H9 (cell line): ENCODE data around the gene PXK. TPM values are rescaled to one million over a fixed set of nuclear protein-coding genes. Genes with fewer than 3 reads are reported as not detected.

Experiments
- DNase-seq: peaks from one replicate; pipeline ENCODE4 v3.0.0-alpha.2; 2017
- H2AFZ ChIP-seq: one replicate; pipeline ENCODE4 v1.6.1; 2013; ENCODE audit warnings: mild to moderate bottlenecking, low read length, control low read depth, moderate library complexity
- H2AK5ac ChIP-seq: 2 replicates; pipeline ENCODE4 v1.6.1; 2013; ENCODE audit warnings: low read length, control low read depth, mixed read lengths; ENCODE audit not compliant: insufficient read length
- H2BK120ac ChIP-seq: one replicate; pipeline ENCODE4 v1.6.1; 2013; ENCODE audit warnings: low read depth, mild to moderate bottlenecking, low read length, control low read depth, inconsistent platforms; ENCODE audit not compliant: poor library complexity, severe bottlenecking
- H2BK12ac ChIP-seq: 2 replicates; pipeline ENCODE4 v1.6.1; 2013; ENCODE audit warnings: low read length, control low read depth, mixed read lengths, low read depth; ENCODE audit not compliant: insufficient read length
- H2BK15ac ChIP-seq: 2 replicates; pipeline ENCODE4 v1.6.1; 2013; ENCODE audit warnings: low read depth, low read length, control low read depth
- H2BK20ac ChIP-seq: one replicate; pipeline ENCODE4 v1.6.1; 2013; ENCODE audit warnings: low read depth, mild to moderate bottlenecking, low read length, control low read depth, inconsistent platforms; ENCODE audit not compliant: poor library complexity, severe bottlenecking
- H2BK5ac ChIP-seq: 2 replicates; pipeline ENCODE4 v1.6.1; 2013; ENCODE audit warnings: low read length, control low read depth, mixed read lengths; ENCODE audit not compliant: insufficient read length
- H3K14ac ChIP-seq: 2 replicates; pipeline ENCODE4 v1.6.1; 2013; ENCODE audit warnings: low read length, control low read depth; ENCODE audit not compliant: insufficient read depth
- H3K18ac ChIP-seq: 2 replicates; pipeline ENCODE4 v1.6.1; 2013; ENCODE audit warnings: low read depth, mild to moderate bottlenecking, mixed read lengths, low read length, control low read depth; ENCODE audit not compliant: insufficient read length
- H3K23ac ChIP-seq: 2 replicates; pipeline ENCODE4 v1.6.1; 2013; ENCODE audit warnings: low read length, control low read depth, mixed read lengths, low read depth; ENCODE audit not compliant: insufficient read length
- H3K23me2 ChIP-seq: 2 replicates; pipeline ENCODE4 v1.6.1; 2013; ENCODE audit warnings: low read depth, mild to moderate bottlenecking, mixed read lengths, low read length, control low read depth; ENCODE audit not compliant: insufficient read length, poor library complexity, severe bottlenecking
- H3K27ac ChIP-seq: 2 replicates; pipeline ENCODE4 v1.5.1; 2013; ENCODE audit warnings: low read length, control low read depth, mixed read lengths, low read depth; ENCODE audit not compliant: insufficient read length
- H3K27me3 ChIP-seq: 2 replicates; pipeline ENCODE4 v1.6.1; 2013; ENCODE audit warnings: low read length, control low read depth, inconsistent platforms; ENCODE audit not compliant: insufficient read depth
- H3K4ac ChIP-seq: 2 replicates; pipeline ENCODE4 v1.6.1; 2013; ENCODE audit warnings: low read depth, mild to moderate bottlenecking, control low read depth, inconsistent platforms, low read length, moderate library complexity
- H3K4me1 ChIP-seq: 2 replicates; pipeline ENCODE4 v1.6.1; 2013; ENCODE audit warnings: low read length, control low read depth, inconsistent platforms; ENCODE audit not compliant: insufficient read depth
- H3K4me2 ChIP-seq: 2 replicates; pipeline ENCODE4 v1.6.1; 2013; ENCODE audit warnings: low read length, control low read depth, mixed read lengths; ENCODE audit not compliant: insufficient read length, insufficient read depth
- H3K56ac ChIP-seq: 2 replicates; pipeline ENCODE4 v1.6.1; 2013; ENCODE audit warnings: low read depth, mild to moderate bottlenecking, mixed read lengths, low read length, control low read depth; ENCODE audit not compliant: insufficient read length
- H3K79me1 ChIP-seq: 2 replicates; pipeline ENCODE4 v1.6.1; 2013; ENCODE audit warnings: low read depth, mild to moderate bottlenecking, moderate library complexity, low read length, control low read depth, inconsistent platforms; ENCODE audit not compliant: insufficient read depth, poor library complexity, severe bottlenecking
- H3K79me2 ChIP-seq: 2 replicates; pipeline ENCODE4 v1.6.1; 2013; ENCODE audit warnings: low read length, control low read depth, inconsistent platforms; ENCODE audit not compliant: insufficient read depth
- H3K9ac ChIP-seq: 2 replicates; pipeline ENCODE4 v1.6.1; 2013; ENCODE audit warnings: low read length, control low read depth, mixed read lengths; ENCODE audit not compliant: insufficient read length; ENCODE audit errors: extremely low read depth
- H3K9me3 ChIP-seq: one replicate; pipeline ENCODE4 v1.6.1; 2013; ENCODE audit warnings: low read depth, low read length, inconsistent platforms; ENCODE audit not compliant: control insufficient read depth
- H3T11ph ChIP-seq: one replicate; pipeline ENCODE4 v1.6.1; 2013; ENCODE audit warnings: mild to moderate bottlenecking, low read length, control low read depth, inconsistent platforms
- H4K20me1 ChIP-seq: one replicate; pipeline ENCODE4 v1.6.1; 2013; ENCODE audit not compliant: control insufficient read depth, insufficient read length, insufficient read depth
- H4K5ac ChIP-seq: 2 replicates; pipeline ENCODE4 v1.6.1; 2013; ENCODE audit warnings: low read depth, mild to moderate bottlenecking, mixed read lengths, low read length, control low read depth; ENCODE audit not compliant: insufficient read length
- H4K8ac ChIP-seq: replicated peaks from 2 replicates; pipeline ENCODE4 v1.6.1; 2013; ENCODE audit warnings: low read length, control low read depth, mixed read lengths, low read depth; ENCODE audit not compliant: insufficient read length
- H4K91ac ChIP-seq: 2 replicates; pipeline ENCODE4 v1.6.1; 2013; ENCODE audit warnings: low read depth, mild to moderate bottlenecking, moderate library complexity, mixed read lengths, low read length, control low read depth; ENCODE audit not compliant: insufficient read length
- H3K27ac Mint-ChIP-seq, 3 experiments: 2 replicates in 2 of 3; 3 replicates in 1 of 3; pipeline ENCODE4 v1.8.0; 2020 to 2021; ENCODE audit warnings: mixed read lengths in 3 of 3, mild to moderate bottlenecking in 1 of 3, moderate library complexity in 1 of 3
- H3K27me3 Mint-ChIP-seq: 2 replicates; pipeline ENCODE4 v1.8.0; 2021; ENCODE audit warnings: low read depth, mild to moderate bottlenecking, moderate library complexity, mixed read lengths
- H3K36me3 Mint-ChIP-seq, 3 experiments: 2 replicates in 2 of 3; 3 replicates in 1 of 3; pipeline ENCODE4 v1.8.0; 2020 to 2021; ENCODE audit warnings: low read depth in 3 of 3, mixed read lengths in 3 of 3; ENCODE audit not compliant: insufficient read depth in 1 of 3
- H3K4me1 Mint-ChIP-seq, 2 experiments: 2 replicates each; pipeline ENCODE4 v1.8.0; 2020; ENCODE audit warnings: mixed read lengths in 2 of 2
- H3K4me3 Mint-ChIP-seq, 2 experiments: 2 replicates in 1 of 2; 3 replicates in 1 of 2; pipeline ENCODE4 v1.8.0; 2020 to 2021; ENCODE audit warnings: mild to moderate bottlenecking in 2 of 2, mixed read lengths in 2 of 2, moderate library complexity in 1 of 2
- H3K9me3 Mint-ChIP-seq, 2 experiments: 2 replicates in 1 of 2; 3 replicates in 1 of 2; pipeline ENCODE4 v1.8.0; 2020; ENCODE audit warnings: mild to moderate bottlenecking in 2 of 2, mixed read lengths in 2 of 2, moderate library complexity in 1 of 2
- WGBS: extraction: QIAGEN DNeasy Blood & Tissue Kit; methylation state at CpG from one replicate; pipeline ENCODE4 v1.1.7; 2013; ENCODE audit warnings: missing lambda C conversion rate, low lambda C conversion rate, mixed read lengths; ENCODE audit not compliant: insufficient read length; ENCODE audit errors: extremely low coverage; 5-methylcytosine and 5-hydroxymethylcytosine counted together
- total RNA-seq: library from RNA; stranded (reverse); gene quantifications from 2 replicates; pipeline ENCODE4 v1.2.1, GENCODE V29; 2021
- TF ChIP-seq, protein P1 (sequence below): fragments of 200-600 bp; sonication (generic); conservative IDR thresholded peaks from 3 replicates; pipeline ENCODE4 v1.8.0; 2021; ENCODE audit warnings: antibody characterized with exemption, mild to moderate bottlenecking

Gene PXK
- total RNA-seq, 1 experiment from 2014 or later, result 3.3 TPM

DNA sequence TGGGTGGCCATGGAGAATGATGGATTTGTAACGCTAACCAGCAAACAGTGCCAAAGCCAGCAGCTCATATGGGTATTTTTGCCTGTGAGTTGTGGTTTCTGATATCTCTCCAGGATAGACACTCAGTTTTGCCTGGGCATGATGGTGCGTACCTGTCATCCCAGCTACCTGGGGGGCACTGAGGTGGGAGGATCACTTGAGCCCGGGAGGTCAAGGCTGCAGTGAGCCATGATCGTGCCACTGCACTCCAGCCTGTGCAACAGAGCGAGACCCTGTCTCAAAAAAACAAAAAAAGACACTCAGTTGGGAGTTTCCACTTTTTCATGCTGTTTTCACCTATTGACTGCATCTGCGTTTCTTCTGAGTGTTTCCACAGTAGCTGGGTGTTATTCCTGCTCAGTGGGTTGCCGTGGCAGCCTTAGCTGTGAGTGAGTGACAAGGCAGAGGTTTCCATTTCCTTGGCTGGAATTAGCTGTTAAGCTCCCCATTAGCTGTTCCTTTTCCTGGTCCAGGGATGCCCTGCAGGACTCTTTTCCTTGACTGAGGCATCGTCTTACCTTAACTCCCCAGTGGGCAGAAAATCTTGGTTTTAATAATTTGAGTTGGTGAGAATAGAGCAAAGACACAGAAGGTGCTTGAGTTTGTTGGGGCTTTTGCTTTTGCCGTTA lies 40.9 kb upstream of the PXK start:
- Histone ChIP-seq H2BK12ac (no peak overlapping the region), H4K8ac (no peak overlapping the region), H2BK5ac (no peak overlapping the region), H2BK20ac (no peak overlapping the region), H3K23ac (no peak overlapping the region), H2AK5ac (no peak overlapping the region), H3K4ac (no peak overlapping the region), H2AFZ (no peak overlapping the region), H3K9me3 (no peaks in the 10 kb centered on the region), H3K14ac (no peak overlapping the region), H3T11ph (no peak overlapping the region), H2BK15ac (no peak overlapping the region), H4K5ac (no peak overlapping the region), H2BK120ac (no peak overlapping the region), H3K27ac (no peak overlapping the region), H3K79me2 (no peaks in the 10 kb centered on the region), H3K27me3 (no peaks in the 10 kb centered on the region), H3K56ac (no peak overlapping the region), H3K4me1 (no peaks in the 10 kb centered on the region), H3K18ac (no peak overlapping the region), H3K4me2 (no peak overlapping the region), H3K23me2 (no peaks in the 10 kb centered on the region), H3K79me1 (no peaks in the 10 kb centered on the region), H3K9ac (no peak overlapping the region), H4K91ac (no peak overlapping the region), H4K20me1 (no peaks in the 10 kb centered on the region)
- DNase-seq, result no peak
- H3K27me3 Mint-ChIP-seq, result no peaks in the 10 kb centered on the region; the same call in 1 of the 2 replicates
- H3K4me3 Mint-ChIP-seq, result no peak overlapping the region; a peak in 1 of 5 replicates
- H3K4me1 Mint-ChIP-seq, result peaks cover 4 to 7% of the 10 kb centered on the region in 2 experiments; a peak in 2 of 4 replicates
- peaks cover 3 to 13% (median 9%) of the 10 kb centered on the region in 3 experiments; a peak in 5 of 7 replicates for H3K36me3 Mint-ChIP-seq
- TF ChIP-seq, protein P1, sequence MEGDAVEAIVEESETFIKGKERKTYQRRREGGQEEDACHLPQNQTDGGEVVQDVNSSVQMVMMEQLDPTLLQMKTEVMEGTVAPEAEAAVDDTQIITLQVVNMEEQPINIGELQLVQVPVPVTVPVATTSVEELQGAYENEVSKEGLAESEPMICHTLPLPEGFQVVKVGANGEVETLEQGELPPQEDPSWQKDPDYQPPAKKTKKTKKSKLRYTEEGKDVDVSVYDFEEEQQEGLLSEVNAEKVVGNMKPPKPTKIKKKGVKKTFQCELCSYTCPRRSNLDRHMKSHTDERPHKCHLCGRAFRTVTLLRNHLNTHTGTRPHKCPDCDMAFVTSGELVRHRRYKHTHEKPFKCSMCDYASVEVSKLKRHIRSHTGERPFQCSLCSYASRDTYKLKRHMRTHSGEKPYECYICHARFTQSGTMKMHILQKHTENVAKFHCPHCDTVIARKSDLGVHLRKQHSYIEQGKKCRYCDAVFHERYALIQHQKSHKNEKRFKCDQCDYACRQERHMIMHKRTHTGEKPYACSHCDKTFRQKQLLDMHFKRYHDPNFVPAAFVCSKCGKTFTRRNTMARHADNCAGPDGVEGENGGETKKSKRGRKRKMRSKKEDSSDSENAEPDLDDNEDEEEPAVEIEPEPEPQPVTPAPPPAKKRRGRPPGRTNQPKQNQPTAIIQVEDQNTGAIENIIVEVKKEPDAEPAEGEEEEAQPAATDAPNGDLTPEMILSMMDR, result no peak
- no peak overlapping the region; a peak in 1 of 7 replicates for H3K27ac Mint-ChIP-seq
- no CpG with 5 or more reads among the region's 9 CpGs for WGBS
- H3K9me3 Mint-ChIP-seq, result peaks cover 14 to 22% of the 10 kb centered on the region in 2 experiments; a peak in 4 of 5 replicates
